HCT116 (cell line): ENCODE results near the gene DPP6. TPM values are rescaled to one million over a fixed set of nuclear protein-coding genes. Genes with fewer than 3 reads are reported as not detected.

Experiments
- ATAC-seq: fragments of 200-7000 bp; cut with Tn5 transposase; 2 replicates; pipeline ENCODE4 v1.9.1; 2020; ENCODE audit warnings: mild to moderate bottlenecking, moderate library complexity
- BruUV-seq: library from RNA; stranded (reverse); fragments of 400-500 nt; replicated peaks from 2 replicates; lab custom pipeline; 2021; lab: Mats Ljungman, UMichigan
- CTCF ChIA-PET: fragments of 300-600 bp; sonication (Branson Sonifier 250); formaldehyde crosslinking; loops from one replicate; lab custom pipeline; 2021; ENCODE audit warnings: antibody characterized with exemption; lab: Charles Lee
- POLR2A ChIA-PET: fragments of 300-600, 350-600 bp; sonication (Branson Sonifier 250); formaldehyde crosslinking; loops from one replicate; lab custom pipeline; 2021; ENCODE audit warnings: antibody characterized with exemption; lab: Charles Lee
- RAD21 ChIA-PET, 2 experiments: fragments of 300-600 bp; sonication (Branson Sonifier 250); formaldehyde crosslinking; loops; one replicate each; lab custom pipeline; 2023; ENCODE audit warnings: low total read pairs in 2 of 2; ENCODE audit not compliant: uncharacterized antibody in 2 of 2, unreplicated experiment in 2 of 2, low non-redundant PET in 1 of 2; lab: Charles Lee
- DNase-seq: peaks from one replicate; pipeline ENCODE4 v3.0.0-alpha.2; 2010; ENCODE audit warnings: low read depth, low spot score
- H2AFZ ChIP-seq: fragments of 200-600 bp; shearing (Covaris generic), sonication (generic); 2 replicates; pipeline ENCODE4 v1.6.1; 2017; ENCODE audit warnings: low read depth, mixed run types, mixed read lengths, antibody characterized with exemption, low read length; ENCODE audit not compliant: poor library complexity, severe bottlenecking
- H3K27ac ChIP-seq: 2 replicates; pipeline ENCODE4 v1.5.1; 2012; ENCODE audit warnings: low read depth, low read length
- H3K27me3 ChIP-seq: fragments of 200-600 bp; sonication (generic); 2 replicates; pipeline ENCODE4 v1.6.1; 2016; ENCODE audit warnings: mixed run types, low read length, mixed read lengths; ENCODE audit not compliant: insufficient read depth
- H3K36me3 ChIP-seq, 2 experiments: fragments of 200-500 bp in 1 of 2; fragments of 200-600 bp in 1 of 2; sonication (Bioruptor generic) in 1 of 2; sonication (generic) in 1 of 2; 2 replicates each; pipeline versions ENCODE4 v1.5.1 to v1.6.1; 2014 to 2016; ENCODE audit warnings: low read length in 2 of 2, inconsistent platforms in 1 of 2, mixed read lengths in 1 of 2, mixed run types in 1 of 2; ENCODE audit not compliant: insufficient read depth in 2 of 2, control insufficient read depth in 1 of 2
- H3K4me1 ChIP-seq, 2 experiments: fragments of 200-600 bp in 1 of 2; sonication (generic) in 1 of 2; 2 replicates each; pipeline versions ENCODE4 v1.5.1 to v1.6.1; 2012 to 2017; ENCODE audit warnings: low read length in 2 of 2, inconsistent platforms in 1 of 2, mild to moderate bottlenecking in 1 of 2, mixed read lengths in 1 of 2, mixed run types in 1 of 2, moderate library complexity in 1 of 2; ENCODE audit not compliant: insufficient read depth in 2 of 2, control insufficient read depth in 1 of 2
- H3K4me2 ChIP-seq: fragments of 200-600 bp; sonication (generic); 2 replicates; pipeline ENCODE4 v1.6.1; 2017; ENCODE audit warnings: mixed run types, low read length, mixed read lengths
- H3K4me3 ChIP-seq, 2 experiments: fragments of 200-600 bp in 1 of 2; sonication (generic) in 1 of 2; replicated peaks in 1 of 2; 2 replicates each; pipeline ENCODE4 v1.5.1; 2011 to 2016; ENCODE audit warnings: low read length in 2 of 2, control low read depth in 1 of 2, low read depth in 1 of 2, mild to moderate bottlenecking in 1 of 2, mixed read lengths in 1 of 2, mixed run types in 1 of 2
- H3K79me2 ChIP-seq: fragments of 200-600 bp; sonication (generic); 2 replicates; pipeline ENCODE4 v1.6.1; 2017; ENCODE audit warnings: mild to moderate bottlenecking, mixed run types, low read length, moderate library complexity, mixed read lengths; ENCODE audit not compliant: insufficient read depth
- H3K9ac ChIP-seq: fragments of 200-600 bp; sonication (generic); 2 replicates; pipeline ENCODE4 v1.6.1; 2016; ENCODE audit warnings: low read length, mixed read lengths
- H3K9me2 ChIP-seq: fragments of 200-600 bp; sonication (generic), shearing (Covaris generic); 2 replicates; pipeline ENCODE4 v1.6.1; 2017; ENCODE audit warnings: mixed run types, mild to moderate bottlenecking, moderate library complexity; ENCODE audit not compliant: insufficient read depth
- H3K9me3 ChIP-seq, 2 experiments: fragments of 200-500 bp in 1 of 2; fragments of 200-600 bp in 1 of 2; sonication (Bioruptor generic) in 1 of 2; sonication (generic) in 1 of 2; 2 replicates each; pipeline ENCODE4 v1.6.1; 2014 to 2017; ENCODE audit warnings: low read length in 2 of 2, mixed read lengths in 2 of 2, inconsistent platforms in 1 of 2, low read depth in 1 of 2, mild to moderate bottlenecking in 1 of 2, mixed run types in 1 of 2, moderate library complexity in 1 of 2; ENCODE audit not compliant: control insufficient read depth in 1 of 2, insufficient read depth in 1 of 2
- H4K20me1 ChIP-seq: fragments of 200-600 bp; sonication (generic), shearing (Covaris generic); 2 replicates; pipeline ENCODE4 v1.6.1; 2017; ENCODE audit warnings: mixed run types, mild to moderate bottlenecking, moderate library complexity; ENCODE audit not compliant: insufficient read depth
- CBX3 ChIP-seq: IDR thresholded peaks from 2 replicates; pipeline ENCODE4 v1.6.1; 2012; ENCODE audit warnings: low read depth
- CEBPB ChIP-seq: IDR thresholded peaks from 2 replicates; pipeline ENCODE4 v1.6.1; 2012; ENCODE audit warnings: low read depth
- EZH2 ChIP-seq: fragments of 200-600 bp; sonication (generic); IDR thresholded peaks from 2 replicates; pipeline ENCODE4 v1.6.1; 2017; ENCODE audit warnings: antibody characterized with exemption, mixed run types
- FOSL1 ChIP-seq: IDR thresholded peaks from 2 replicates; pipeline ENCODE4 v1.6.1; 2012; ENCODE audit warnings: low read depth
- POLR2A ChIP-seq: IDR thresholded peaks from 2 replicates; pipeline ENCODE4 v1.7.0; 2011; ENCODE audit warnings: borderline replicate concordance; ENCODE audit not compliant: insufficient read depth, insufficient read length; ENCODE audit errors: extremely low read depth
- POLR2AphosphoS5 ChIP-seq: IDR thresholded peaks from 2 replicates; pipeline ENCODE4 v1.6.1; 2011; ENCODE audit warnings: mild to moderate bottlenecking, low read depth, low read length, moderate library complexity
- RAD21 ChIP-seq: IDR thresholded peaks from 2 replicates; pipeline ENCODE4 v1.6.1; 2012; ENCODE audit warnings: low read depth, mild to moderate bottlenecking
- SIN3A ChIP-seq: IDR thresholded peaks from 2 replicates; pipeline ENCODE4 v1.6.1; 2012; ENCODE audit warnings: low read depth
- SP1 ChIP-seq: IDR thresholded peaks from 2 replicates; pipeline ENCODE4 v1.6.1; 2012; ENCODE audit warnings: low read depth
- ZFX ChIP-seq: fragments of 450-650 bp; IDR thresholded peaks from 2 replicates; pipeline ENCODE4 v1.6.1; 2017
- intact Hi-C: fragments of 100-400 bp; cut with micrococcal nuclease; formaldehyde crosslinking; loops from 2 replicates; pipeline ENCODE4 v1.10.0; 2022
- total RNA-seq: library from RNA; stranded (reverse); gene quantifications from one replicate; pipeline ENCODE4 v1.2.1, GENCODE V29; 2021; ENCODE audit not compliant: unreplicated experiment
- TF ChIP-seq, protein P1 (sequence below): IDR thresholded peaks from 2 replicates; pipeline ENCODE4 v1.6.1; 2012; ENCODE audit warnings: low read depth
- TF ChIP-seq, protein P2 (sequence below): IDR thresholded peaks from 2 replicates; pipeline ENCODE4 v1.6.1; 2011; ENCODE audit warnings: mild to moderate bottlenecking, low read length, moderate library complexity; ENCODE audit not compliant: insufficient replicate concordance; ENCODE audit errors: extremely low read depth
- TF ChIP-seq, protein P3 (sequence below), 3 experiments: fragments of 200-600 bp in 1 of 3; sonication (generic) in 1 of 3; IDR thresholded peaks in 2 of 3; conservative IDR thresholded peaks in 1 of 3; 2 replicates each; pipeline ENCODE4 v1.5.1; 2012 to 2017; ENCODE audit warnings: low read depth in 2 of 3, low read length in 2 of 3, antibody characterized with exemption in 1 of 3, borderline replicate concordance in 1 of 3, control low read depth in 1 of 3, mild to moderate bottlenecking in 1 of 3, mixed read lengths in 1 of 3, mixed run types in 1 of 3, moderate library complexity in 1 of 3; ENCODE audit not compliant: insufficient read depth in 1 of 3

The DPP6 gene
- total RNA-seq, 1 experiment from 2014 or later, result not detected

DNA sequence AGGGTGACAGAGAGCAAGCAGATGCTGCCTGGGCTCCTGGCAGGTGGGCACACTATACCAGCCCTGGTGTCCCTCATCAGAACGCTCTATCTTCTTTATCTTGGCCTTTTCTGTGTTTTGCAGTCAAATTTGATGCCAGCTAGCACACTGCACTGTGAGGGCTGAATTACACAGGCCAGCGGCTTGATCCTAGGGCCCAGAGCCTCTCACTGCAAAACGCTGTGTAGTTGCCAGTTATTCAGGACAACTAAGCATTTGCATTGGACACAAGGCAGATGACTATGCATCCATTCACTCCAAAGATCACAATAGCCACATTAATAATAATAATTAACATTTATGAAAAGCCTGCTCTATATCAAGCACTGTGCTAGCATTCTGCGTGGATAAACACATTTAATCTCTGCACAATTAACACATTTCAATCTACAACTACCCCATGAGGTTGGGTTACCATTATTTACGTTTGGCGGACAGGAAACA is 850.4 kb downstream of the DPP6 start:
- no peak overlapping the region for H3K27ac ChIP-seq
- H3K4me1 ChIP-seq, result no peaks in the 10 kb centered on the region
- no TSS peak for BruUV-seq
- H3K9ac ChIP-seq, result no peak overlapping the region
- TF ChIP-seq, protein P1, sequence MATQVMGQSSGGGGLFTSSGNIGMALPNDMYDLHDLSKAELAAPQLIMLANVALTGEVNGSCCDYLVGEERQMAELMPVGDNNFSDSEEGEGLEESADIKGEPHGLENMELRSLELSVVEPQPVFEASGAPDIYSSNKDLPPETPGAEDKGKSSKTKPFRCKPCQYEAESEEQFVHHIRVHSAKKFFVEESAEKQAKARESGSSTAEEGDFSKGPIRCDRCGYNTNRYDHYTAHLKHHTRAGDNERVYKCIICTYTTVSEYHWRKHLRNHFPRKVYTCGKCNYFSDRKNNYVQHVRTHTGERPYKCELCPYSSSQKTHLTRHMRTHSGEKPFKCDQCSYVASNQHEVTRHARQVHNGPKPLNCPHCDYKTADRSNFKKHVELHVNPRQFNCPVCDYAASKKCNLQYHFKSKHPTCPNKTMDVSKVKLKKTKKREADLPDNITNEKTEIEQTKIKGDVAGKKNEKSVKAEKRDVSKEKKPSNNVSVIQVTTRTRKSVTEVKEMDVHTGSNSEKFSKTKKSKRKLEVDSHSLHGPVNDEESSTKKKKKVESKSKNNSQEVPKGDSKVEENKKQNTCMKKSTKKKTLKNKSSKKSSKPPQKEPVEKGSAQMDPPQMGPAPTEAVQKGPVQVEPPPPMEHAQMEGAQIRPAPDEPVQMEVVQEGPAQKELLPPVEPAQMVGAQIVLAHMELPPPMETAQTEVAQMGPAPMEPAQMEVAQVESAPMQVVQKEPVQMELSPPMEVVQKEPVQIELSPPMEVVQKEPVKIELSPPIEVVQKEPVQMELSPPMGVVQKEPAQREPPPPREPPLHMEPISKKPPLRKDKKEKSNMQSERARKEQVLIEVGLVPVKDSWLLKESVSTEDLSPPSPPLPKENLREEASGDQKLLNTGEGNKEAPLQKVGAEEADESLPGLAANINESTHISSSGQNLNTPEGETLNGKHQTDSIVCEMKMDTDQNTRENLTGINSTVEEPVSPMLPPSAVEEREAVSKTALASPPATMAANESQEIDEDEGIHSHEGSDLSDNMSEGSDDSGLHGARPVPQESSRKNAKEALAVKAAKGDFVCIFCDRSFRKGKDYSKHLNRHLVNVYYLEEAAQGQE, result no peak
- TF ChIP-seq ZFX, result no peak
- TF ChIP-seq, all 23 proteins: peak for 0
- ATAC-seq (no peak), DNase-seq (no peak)
- ChIA-PET POLR2A (no interaction called here), RAD21 (no interaction called here), CTCF (no interaction called here)
- Histone ChIP-seq H3K36me3 (no peaks in the 10 kb centered on the region), H3K79me2 (no peaks in the 10 kb centered on the region), H2AFZ (no peak overlapping the region), H3K27me3 (0 out of 2 replicates have a peak, but pooled peaks cover 4% of the 10 kb centered on the region), H3K9me2 (no peaks in the 10 kb centered on the region), H3K4me3 (no peak overlapping the region), H3K4me2 (no peak overlapping the region), H4K20me1 (no peaks in the 10 kb centered on the region), H3K9me3 (no peaks in the 10 kb centered on the region)
- intact Hi-C loops, result no loop called here

DNA sequence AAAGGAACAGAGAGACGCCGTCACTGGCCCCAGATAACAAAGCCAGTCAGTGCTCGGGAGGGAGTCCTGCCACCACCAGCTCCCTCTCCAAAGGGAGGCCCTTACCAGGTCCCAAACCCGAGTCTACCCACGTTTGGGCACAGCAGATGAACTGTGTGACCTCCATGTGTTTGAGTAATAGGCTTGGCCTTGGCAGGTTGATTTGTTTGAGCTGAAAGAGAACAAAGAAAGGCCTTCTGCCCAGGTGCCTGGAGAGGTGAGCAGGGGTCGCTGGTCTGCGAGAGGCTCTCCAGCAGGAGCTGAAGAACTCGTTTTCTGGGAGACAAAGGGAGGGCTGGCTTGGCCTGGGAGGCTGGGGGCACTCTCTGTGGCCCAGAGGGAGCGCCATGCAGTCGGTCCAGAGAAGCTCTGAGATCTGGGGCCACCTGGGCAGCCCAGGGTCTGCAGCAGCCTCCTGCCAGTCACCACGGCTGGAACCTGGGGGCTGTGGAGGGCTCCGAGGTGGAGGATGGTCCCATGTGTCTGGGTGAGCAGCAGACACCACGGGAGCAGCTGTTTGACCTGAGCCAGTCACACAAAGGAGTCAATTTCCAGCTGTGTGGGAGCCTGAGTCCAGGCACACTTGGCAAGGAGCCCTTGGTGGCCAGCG is 851.0 kb downstream of the DPP6 start:
- Histone ChIP-seq H3K27ac (no peak overlapping the region), H3K9ac (no peak overlapping the region), H3K9me2 (no peaks in the 10 kb centered on the region), H3K9me3 (no peaks in the 10 kb centered on the region), H3K4me2 (no peak overlapping the region), H3K27me3 (0 out of 2 replicates have a peak, but pooled peaks cover 4% of the 10 kb centered on the region), H3K4me1 (no peaks in the 10 kb centered on the region), H3K36me3 (no peaks in the 10 kb centered on the region), H2AFZ (no peak overlapping the region), H4K20me1 (no peaks in the 10 kb centered on the region), H3K79me2 (no peaks in the 10 kb centered on the region), H3K4me3 (no peak overlapping the region)
- BruUV-seq, result no TSS peak
- no peak for DNase-seq
- POLR2A ChIA-PET, result no interaction called here
- intact Hi-C loops, result no loop called here
- no peak for ATAC-seq
- CTCF ChIA-PET, result no interaction called here
- RAD21 ChIA-PET, result no interaction called here
- TF ChIP-seq EZH2 (no peak), CBX3 (no peak), RAD21 (no peak), POLR2A (no peak), POLR2AphosphoS5 (no peak), FOSL1 (no peak), SIN3A (no peak), CEBPB (no peak), SP1 (no peak)
- TF ChIP-seq, protein P2, sequence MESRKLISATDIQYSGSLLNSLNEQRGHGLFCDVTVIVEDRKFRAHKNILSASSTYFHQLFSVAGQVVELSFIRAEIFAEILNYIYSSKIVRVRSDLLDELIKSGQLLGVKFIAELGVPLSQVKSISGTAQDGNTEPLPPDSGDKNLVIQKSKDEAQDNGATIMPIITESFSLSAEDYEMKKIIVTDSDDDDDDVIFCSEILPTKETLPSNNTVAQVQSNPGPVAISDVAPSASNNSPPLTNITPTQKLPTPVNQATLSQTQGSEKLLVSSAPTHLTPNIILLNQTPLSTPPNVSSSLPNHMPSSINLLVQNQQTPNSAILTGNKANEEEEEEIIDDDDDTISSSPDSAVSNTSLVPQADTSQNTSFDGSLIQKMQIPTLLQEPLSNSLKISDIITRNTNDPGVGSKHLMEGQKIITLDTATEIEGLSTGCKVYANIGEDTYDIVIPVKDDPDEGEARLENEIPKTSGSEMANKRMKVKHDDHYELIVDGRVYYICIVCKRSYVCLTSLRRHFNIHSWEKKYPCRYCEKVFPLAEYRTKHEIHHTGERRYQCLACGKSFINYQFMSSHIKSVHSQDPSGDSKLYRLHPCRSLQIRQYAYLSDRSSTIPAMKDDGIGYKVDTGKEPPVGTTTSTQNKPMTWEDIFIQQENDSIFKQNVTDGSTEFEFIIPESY, result no peak
- TF ChIP-seq, protein P3, sequence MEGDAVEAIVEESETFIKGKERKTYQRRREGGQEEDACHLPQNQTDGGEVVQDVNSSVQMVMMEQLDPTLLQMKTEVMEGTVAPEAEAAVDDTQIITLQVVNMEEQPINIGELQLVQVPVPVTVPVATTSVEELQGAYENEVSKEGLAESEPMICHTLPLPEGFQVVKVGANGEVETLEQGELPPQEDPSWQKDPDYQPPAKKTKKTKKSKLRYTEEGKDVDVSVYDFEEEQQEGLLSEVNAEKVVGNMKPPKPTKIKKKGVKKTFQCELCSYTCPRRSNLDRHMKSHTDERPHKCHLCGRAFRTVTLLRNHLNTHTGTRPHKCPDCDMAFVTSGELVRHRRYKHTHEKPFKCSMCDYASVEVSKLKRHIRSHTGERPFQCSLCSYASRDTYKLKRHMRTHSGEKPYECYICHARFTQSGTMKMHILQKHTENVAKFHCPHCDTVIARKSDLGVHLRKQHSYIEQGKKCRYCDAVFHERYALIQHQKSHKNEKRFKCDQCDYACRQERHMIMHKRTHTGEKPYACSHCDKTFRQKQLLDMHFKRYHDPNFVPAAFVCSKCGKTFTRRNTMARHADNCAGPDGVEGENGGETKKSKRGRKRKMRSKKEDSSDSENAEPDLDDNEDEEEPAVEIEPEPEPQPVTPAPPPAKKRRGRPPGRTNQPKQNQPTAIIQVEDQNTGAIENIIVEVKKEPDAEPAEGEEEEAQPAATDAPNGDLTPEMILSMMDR (IDR thresholded peaks at IDR 0.05 in 2 of 3, conservative IDR thresholded peaks at IDR 0.05 in 1 of 3; ENCODE audit: borderline replicate concordance in 1 of 3, insufficient read depth in 1 of 3, low read depth in 2 of 3, low read length in 2 of 3), result no peak
